Keratinocyte (primary cell): Measurements from ENCODE around the gene SLFN14.

Source experiments
- CTCF ChIP-seq, 3 experiments: IDR thresholded peaks in 1 of 3; conservative IDR thresholded peaks in 1 of 3; optimal IDR thresholded peaks in 1 of 3; 2 replicates in 2 of 3; 3 replicates in 1 of 3; pipeline versions ENCODE3 to v1.5.1; 2011; ENCODE audit warnings: low read length in 3 of 3, mild to moderate bottlenecking in 3 of 3, moderate library complexity in 2 of 3, control low read depth in 1 of 3, inconsistent platforms in 1 of 3; ENCODE audit not compliant: insufficient read depth in 2 of 3; ENCODE audit errors: extremely low read depth in 1 of 3
- EZH2 ChIP-seq: IDR thresholded peaks from one replicate; pipeline ENCODE4 v1.6.1; 2012; ENCODE audit warnings: inconsistent platforms, mild to moderate bottlenecking, low read length, moderate library complexity

GRCh38 chr17:35560703-35561102 lies at the start of gene SLFN14:
- TF ChIP-seq EZH2, result no peak
- no peak for TF ChIP-seq CTCF (optimal IDR thresholded peaks at IDR 0.05 in 1 of 3, IDR thresholded peaks at IDR 0.05 in 1 of 3, conservative IDR thresholded peaks at IDR 0.05 in 1 of 3; ENCODE audit: extremely low read depth in 1 of 3, insufficient read depth in 2 of 3, low read length in 3 of 3)
